Endothelial cell of umbilical vein (primary cell): ENCODE results near the gene EPAS1. TPM values are rescaled to one million over a fixed set of nuclear protein-coding genes. Genes with fewer than 3 reads are reported as not detected.

ENCODE experiments used
- BruUV-seq: library from RNA; stranded (reverse); fragments of 400-500 nt; replicated peaks from 2 replicates; lab custom pipeline; 2021; lab: Mats Ljungman, UMichigan
- CTCF ChIA-PET: fragments of 300-600, 350-600 bp; sonication (Branson Sonifier 250); formaldehyde crosslinking; loops from one replicate; lab custom pipeline; 2021; ENCODE audit warnings: antibody characterized with exemption, inconsistent platforms; lab: Charles Lee
- POLR2A ChIA-PET: fragments of 300-600, 350-600 bp; sonication (Branson Sonifier 250); formaldehyde crosslinking; loops from one replicate; lab custom pipeline; 2021; ENCODE audit warnings: antibody characterized with exemption, inconsistent platforms; lab: Charles Lee
- DNase-seq: peaks from one replicate; pipeline ENCODE4 v3.0.0-alpha.2; 2011; ENCODE audit warnings: low read depth, low spot score
- FAIRE-seq: peaks from 2 replicates; lab custom pipeline; 2011; peaks lifted over from hg19 to GRCh38; lab: Jason Lieb, UNC
- H2AFZ ChIP-seq: 2 replicates; pipeline ENCODE4 v1.6.0; 2012; ENCODE audit warnings: low read depth, low read length, control low read depth, inconsistent platforms
- H3K27ac ChIP-seq: 2 replicates; pipeline ENCODE4 v1.5.1; 2011; ENCODE audit warnings: low read depth, mild to moderate bottlenecking, control low read depth, low read length, moderate library complexity; ENCODE audit not compliant: insufficient read depth
- H3K27me3 ChIP-seq, 2 experiments: 2 replicates each; pipeline versions ENCODE4 v1.6.0 to v1.6.1; 2011; ENCODE audit warnings: low read length in 2 of 2, mixed read lengths in 1 of 2; ENCODE audit not compliant: control insufficient read depth in 2 of 2, insufficient read depth in 2 of 2
- H3K36me3 ChIP-seq, 2 experiments: 2 replicates in 1 of 2; 3 replicates in 1 of 2; pipeline ENCODE4 v1.5.1; 2011; ENCODE audit warnings: low read length in 2 of 2, mild to moderate bottlenecking in 1 of 2, moderate library complexity in 1 of 2; ENCODE audit not compliant: control insufficient read depth in 2 of 2, insufficient read depth in 2 of 2; ENCODE audit errors: extremely low read depth in 1 of 2
- H3K4me1 ChIP-seq: 3 replicates; pipeline ENCODE4 v1.5.1; 2011; ENCODE audit warnings: mild to moderate bottlenecking, low read length; ENCODE audit not compliant: control insufficient read depth, insufficient read depth; ENCODE audit errors: extremely low read depth
- H3K4me2 ChIP-seq: 2 replicates; pipeline ENCODE4 v1.6.1; 2011; ENCODE audit warnings: low read length, control low read depth, mixed read lengths; ENCODE audit not compliant: insufficient read depth
- H3K4me3 ChIP-seq, 3 experiments: fragments of 200-600 bp in 1 of 3; sonication (generic), shearing (Covaris generic) in 1 of 3; replicated peaks in 1 of 3; 2 replicates each; pipeline ENCODE4 v1.5.1; 2011 to 2016; ENCODE audit warnings: control low read depth in 3 of 3, low read length in 3 of 3, mild to moderate bottlenecking in 2 of 3, inconsistent platforms in 1 of 3, low read depth in 1 of 3, moderate library complexity in 1 of 3; ENCODE audit not compliant: insufficient read depth in 1 of 3
- H3K79me2 ChIP-seq: 2 replicates; pipeline ENCODE4 v1.6.0; 2012; ENCODE audit warnings: low read length, inconsistent platforms; ENCODE audit not compliant: control insufficient read depth, insufficient read depth
- H3K9ac ChIP-seq: replicated peaks from 2 replicates; pipeline ENCODE3; 2011; ENCODE audit warnings: low read length, control low read depth; ENCODE audit not compliant: insufficient read depth; ENCODE audit errors: extremely low read depth
- H3K9me1 ChIP-seq: replicated peaks from 3 replicates; pipeline ENCODE4 v1.6.0; 2011; ENCODE audit warnings: mild to moderate bottlenecking, low read length; ENCODE audit not compliant: control insufficient read depth, insufficient read depth; ENCODE audit errors: extremely low read depth
- H3K9me3 ChIP-seq: replicated peaks from 2 replicates; pipeline ENCODE4 v1.5.1; 2012; ENCODE audit warnings: low read length, inconsistent platforms; ENCODE audit not compliant: control insufficient read depth, insufficient read depth
- H4K20me1 ChIP-seq: replicated peaks from 2 replicates; pipeline ENCODE3; 2011; ENCODE audit warnings: mild to moderate bottlenecking, low read length; ENCODE audit not compliant: control insufficient read depth, insufficient read depth; ENCODE audit errors: extremely low read depth
- CTCF ChIP-seq, 2 donors: IDR thresholded peaks; 1 replicate in 1 of 2; 2 replicates in 1 of 2; pipeline ENCODE4 v1.5.1; 2011; ENCODE audit warnings: low read length in 2 of 2, mild to moderate bottlenecking in 2 of 2, moderate library complexity in 2 of 2, control low read depth in 1 of 2, inconsistent platforms in 1 of 2, low read depth in 1 of 2; ENCODE audit not compliant: insufficient read depth in 1 of 2; ENCODE audit errors: extremely low read depth in 1 of 2
- EZH2 ChIP-seq: IDR thresholded peaks from 2 replicates; pipeline ENCODE4 v1.6.1; 2012; ENCODE audit warnings: borderline replicate concordance, low read depth, mild to moderate bottlenecking, moderate library complexity, low read length, inconsistent platforms; ENCODE audit not compliant: severe bottlenecking
- JUN ChIP-seq: IDR thresholded peaks from 2 replicates; pipeline ENCODE4 v1.6.1; 2011; ENCODE audit warnings: borderline replicate concordance, low read depth; ENCODE audit not compliant: insufficient read length, insufficient read depth
- MYC ChIP-seq: IDR thresholded peaks from one replicate; pipeline ENCODE4 v1.6.1; 2011; ENCODE audit warnings: mild to moderate bottlenecking, low read depth, low read length
- POLR2A ChIP-seq: IDR thresholded peaks from 2 replicates; pipeline ENCODE4 v1.6.1; 2012; ENCODE audit warnings: low read depth, mild to moderate bottlenecking, control low read depth, low read length
- POLR2AphosphoS5 ChIP-seq: IDR thresholded peaks from 2 replicates; pipeline ENCODE4 v1.6.1; 2012; ENCODE audit warnings: low read depth, mild to moderate bottlenecking, control low read depth, low read length, moderate library complexity; ENCODE audit not compliant: insufficient read depth
- dilution Hi-C: fragments of 300-500 bp; cut with MboI; formaldehyde crosslinking; loops from one replicate; pipeline ENCODE4 v1.15.0; 2019; ENCODE audit warnings: low sequenced_read_pairs; ENCODE audit not compliant: extremely low pct_ligation_motif_present
- intact Hi-C: fragments of 100-400 bp; cut with micrococcal nuclease; formaldehyde crosslinking; loops from one replicate; pipeline ENCODE4 v1.10.0; 2022
- polyA plus RNA-seq, 4 experiments: library from polyadenylated mRNA; depleted of rRNA in 3 of 4; stranded (reverse) in 3 of 4; unstranded in 1 of 4; fragments of >200 nt; gene quantifications; 2 replicates each; pipeline versions ENCODE4 v1.2.1 to v1.2.3, GENCODE V29; 2011 to 2012; ENCODE audit warnings: missing spikeins in 1 of 4
- total RNA-seq: library from RNA; stranded (reverse); gene quantifications from 2 replicates; pipeline ENCODE4 v1.2.3, GENCODE V29; 2021

The EPAS1 gene
- total and polyA plus RNA-seq, 2 donors (not counting 3 experiments of a cell fraction or from before 2014, with no cell fraction given), result 229 to 374 TPM

DNA sequence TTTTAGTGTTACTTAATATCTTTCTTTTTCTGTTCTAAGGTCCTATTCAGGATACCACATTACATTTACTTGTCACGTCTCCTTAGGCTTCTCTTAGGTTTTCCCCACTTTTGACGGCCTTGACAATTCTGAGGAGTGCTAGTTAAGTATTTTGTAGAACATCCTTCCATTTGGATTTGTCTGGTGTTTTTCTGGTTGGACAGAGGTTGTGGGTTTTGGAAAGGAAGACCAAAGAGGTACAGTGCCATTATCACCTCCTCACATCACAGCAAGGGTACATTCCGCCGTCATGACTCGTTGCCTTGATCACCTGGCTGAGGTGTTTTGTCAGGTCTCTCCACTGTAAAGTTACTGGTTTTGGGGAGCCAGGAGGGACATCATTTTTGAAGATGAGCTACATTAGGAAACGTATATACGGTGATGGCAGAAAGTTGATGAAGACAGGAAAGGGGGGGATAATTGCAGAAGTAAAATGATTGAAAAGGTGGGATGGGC lies 93.7 kb downstream of the EPAS1 start:
- Histone ChIP-seq H3K27me3 (peaks cover 0 to 3% of the 10 kb centered on the region in 2 experiments), H3K9me1 (no peaks in the 10 kb centered on the region), H3K79me2 (no peaks in the 10 kb centered on the region), H3K4me3 (no peak overlapping the region), H2AFZ (no peak overlapping the region), H3K27ac (no peak overlapping the region), H3K9ac (no peak overlapping the region), H4K20me1 (no peaks in the 10 kb centered on the region), H3K4me2 (no peak overlapping the region), H3K9me3 (no peaks in the 10 kb centered on the region), H3K4me1 (no peaks in the 10 kb centered on the region), H3K36me3 (peaks cover 3 to 17% of the 10 kb centered on the region in 2 experiments)
- CTCF ChIA-PET, result interaction anchor here (1.3 kb wide), 1 partner anchor 398 kb away, joined by 7 read pairs; no protein-coding TSS in a partner anchor
- POLR2A ChIA-PET, result no interaction called here
- peak; percentile 8 for FAIRE-seq
- dilution Hi-C loops, result no loop called here
- no peak for DNase-seq
- TF ChIP-seq POLR2A, result no peak
- TF ChIP-seq MYC, result no peak
- TF ChIP-seq EZH2, result no peak
- TF ChIP-seq CTCF (IDR thresholded peaks at IDR 0.05; ENCODE audit: extremely low read depth in 1 of 2, insufficient read depth in 1 of 2, low read depth in 1 of 2, low read length in 2 of 2), result no peak
- no peak for TF ChIP-seq POLR2AphosphoS5
- TF ChIP-seq JUN, result no peak
- intact Hi-C loops, result no loop called here
- no TSS peak for BruUV-seq
